Amniotic epithelial cell (primary cell): ENCODE data around the gene NLE1.

ENCODE experiments used
- DNase-seq: peaks from one replicate; pipeline ENCODE4 v3.0.0-alpha.2; 2010; ENCODE audit warnings: low read depth

The NLE1 gene

DNA sequence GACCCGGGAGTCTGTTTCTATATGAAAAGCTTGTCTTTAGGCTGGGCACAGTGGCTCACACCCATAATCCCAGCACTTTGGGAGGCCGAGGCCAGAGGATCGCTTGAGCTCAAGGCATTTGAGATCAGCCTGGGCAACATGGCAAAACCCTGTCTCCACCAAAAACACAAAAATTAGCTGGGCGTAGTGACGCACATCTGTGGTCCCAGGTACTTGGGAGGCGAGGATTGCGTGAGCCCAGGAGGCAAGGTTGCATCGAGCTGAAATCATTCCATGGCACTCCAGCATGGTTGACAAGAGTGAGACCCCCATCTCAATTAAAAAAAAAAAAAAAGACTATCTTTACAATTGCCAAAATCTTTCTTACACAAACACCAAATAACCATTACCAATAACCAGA is 55.9 kb downstream of the NLE1 start:
- DNase-seq, result no peak

DNA sequence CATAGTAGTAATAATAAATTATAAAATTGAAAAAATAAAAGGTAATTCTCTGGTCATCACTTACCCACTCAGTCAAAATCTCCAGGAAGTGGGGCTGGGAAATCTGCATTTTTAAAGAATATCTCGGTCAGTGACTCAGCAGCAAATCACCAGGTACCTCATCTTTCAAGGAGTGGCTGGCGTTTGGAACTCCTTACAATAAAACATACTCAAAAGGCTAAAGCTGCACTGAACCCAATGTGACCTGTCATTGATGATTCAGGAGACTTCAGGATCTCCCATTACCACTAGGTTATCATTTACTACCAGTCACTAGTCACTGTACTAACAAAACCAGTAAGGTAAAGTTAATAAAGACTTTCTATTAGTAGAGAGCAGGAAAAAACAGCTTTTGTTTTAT is 57.1 kb downstream of the NLE1 start:
- peak; percentile 61 for DNase-seq

GRCh38 chr17:35083071-35083470 is 59.0 kb downstream of the NLE1 start:
- no peak for DNase-seq

- peak; percentile 78 for DNase-seq
Measured at GRCh38 chr17:35082073-35082657, 59.9 kb downstream of the NLE1 start.

- no peak for DNase-seq
Measured at GRCh38 chr17:35081638-35082037, 60.5 kb downstream of the NLE1 start.

GRCh38 chr17:35080536-35080935 is 61.6 kb downstream of the NLE1 start:
- no peak for DNase-seq

DNA sequence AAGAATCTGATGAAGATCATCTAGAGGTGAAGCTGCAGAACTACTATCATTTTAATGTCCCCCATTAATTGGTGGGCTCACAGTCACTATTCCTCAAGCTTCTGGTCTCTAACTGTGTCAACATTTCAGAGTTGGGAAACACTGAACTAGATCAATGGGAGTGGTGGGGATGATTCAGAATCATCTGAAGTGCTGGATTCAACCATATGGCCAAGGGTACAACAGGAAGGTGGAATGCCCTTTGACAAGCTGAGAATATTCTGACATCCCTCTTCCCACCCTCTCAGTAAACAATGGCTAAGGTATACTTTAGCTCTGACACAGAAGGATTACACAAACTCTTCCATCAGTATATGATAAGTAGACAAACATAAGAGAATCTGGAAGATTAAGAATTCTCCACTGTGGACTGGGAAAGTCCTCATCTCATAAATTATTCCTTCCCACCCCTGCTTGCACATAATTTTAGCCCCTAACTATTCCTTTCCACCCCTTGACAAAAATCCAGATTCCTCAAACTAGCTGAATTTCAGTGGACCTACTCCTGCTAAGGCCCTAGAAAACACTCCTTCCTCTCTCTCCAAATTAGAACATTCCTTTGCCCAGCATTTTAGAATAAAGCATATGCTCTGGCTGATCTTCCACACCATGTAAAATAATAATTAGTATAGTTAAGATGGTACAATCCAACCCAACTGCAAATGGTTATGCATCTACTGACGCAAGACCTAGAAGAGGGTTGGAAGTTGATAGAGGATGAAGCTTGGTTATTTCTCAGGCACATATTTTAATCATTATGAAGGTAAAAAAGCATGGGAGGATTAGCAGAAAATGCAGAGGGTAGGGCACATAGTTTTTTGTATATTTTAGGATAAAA is 62.3 kb downstream of the NLE1 start:
- peak; percentile 79 for DNase-seq
